ENCODE data around the gene PPP1R1B.
"Not testable (repeated sequence)": the region's sequence is repeated elsewhere in the genome, so short reads cannot be mapped to it uniquely, and the experiment has no call there.

The PPP1R1B gene

DNA sequence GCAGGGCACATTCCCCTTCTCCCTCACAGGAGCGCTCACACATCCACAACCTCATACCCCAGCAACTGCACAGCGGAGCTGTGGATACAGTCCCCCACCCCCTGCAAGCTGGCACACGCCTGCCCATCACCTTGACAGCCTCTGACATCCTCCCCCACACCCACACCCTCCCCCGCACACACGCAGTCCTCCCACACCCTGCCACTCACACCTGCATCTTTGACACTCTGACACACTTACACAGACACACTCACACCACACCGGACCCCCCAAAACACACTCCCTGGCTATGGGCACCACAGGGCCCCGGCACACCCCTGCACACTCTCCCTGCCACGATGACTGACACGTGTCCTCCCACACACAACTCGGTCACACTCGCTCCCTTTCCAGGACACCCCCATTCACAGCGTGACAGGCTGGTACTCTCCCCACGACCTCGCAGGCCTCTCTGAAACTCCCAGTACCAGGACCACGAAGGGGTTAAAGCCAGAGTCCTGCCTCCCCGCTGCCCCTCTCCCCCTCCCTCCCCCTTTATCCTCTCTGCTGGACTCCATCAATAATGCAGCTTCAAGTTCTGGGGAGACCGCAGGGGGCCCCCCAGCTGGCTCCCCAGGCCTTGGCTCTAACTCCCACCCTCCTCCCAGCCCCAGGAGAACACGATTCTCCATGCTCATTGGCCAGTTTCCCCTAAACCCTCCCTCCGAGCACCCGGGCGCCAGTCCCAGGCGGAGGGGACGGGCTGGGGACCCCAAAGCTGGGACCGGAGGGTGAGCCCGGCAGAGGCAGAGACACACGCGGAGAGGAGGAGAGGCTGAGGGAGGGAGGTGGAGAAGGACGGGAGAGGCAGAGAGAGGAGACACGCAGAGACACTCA, at the start of gene PPP1R1B:
Gene PPP1R1B, plus strand, starts transcription at position 782 of the 876 bp plus-strand sequence. CDS start 441 bp downstream, outside the sequence.
- no peak for TF ChIP-seq JUND (IDR thresholded peaks at IDR 0.05; ENCODE audit: low read depth)
- no peak for DNase-seq (ENCODE audit: low read depth in 1 of 2, low spot score in 1 of 2)
- in situ Hi-C loops (cut with HindIII; ENCODE audit: low pct_unique_long_range_greater_than_20kb, low sequenced_read_pairs): no loop called here

DNA sequence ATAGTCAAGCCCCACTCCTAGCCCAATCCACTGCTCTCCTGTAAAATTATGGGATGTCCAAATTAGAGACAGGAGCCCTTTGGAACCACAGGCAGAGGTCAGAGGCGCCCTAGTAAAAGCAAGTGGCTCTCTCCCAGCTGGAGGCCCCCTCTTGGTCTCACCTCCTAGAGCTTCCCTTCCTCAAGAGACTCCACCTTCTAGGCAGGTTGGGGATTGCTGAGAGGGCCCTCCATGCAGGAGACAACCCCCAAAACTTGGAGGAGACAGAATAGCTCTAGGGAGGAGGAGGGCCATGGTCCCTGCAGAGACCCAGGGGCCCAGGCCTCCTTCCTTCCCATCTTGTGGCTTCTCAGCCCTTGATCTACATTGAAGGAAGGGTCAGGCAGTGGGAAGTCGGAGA, 48.5 kb upstream of the PPP1R1B start:
- in situ Hi-C loops (cut with HindIII; ENCODE audit: low pct_unique_long_range_greater_than_20kb, low sequenced_read_pairs): no loop called here
- DNase-seq (ENCODE audit: low read depth in 1 of 2, low spot score in 1 of 2): no peak
- no peak for TF ChIP-seq JUND (IDR thresholded peaks at IDR 0.05; ENCODE audit: low read depth)

DNA sequence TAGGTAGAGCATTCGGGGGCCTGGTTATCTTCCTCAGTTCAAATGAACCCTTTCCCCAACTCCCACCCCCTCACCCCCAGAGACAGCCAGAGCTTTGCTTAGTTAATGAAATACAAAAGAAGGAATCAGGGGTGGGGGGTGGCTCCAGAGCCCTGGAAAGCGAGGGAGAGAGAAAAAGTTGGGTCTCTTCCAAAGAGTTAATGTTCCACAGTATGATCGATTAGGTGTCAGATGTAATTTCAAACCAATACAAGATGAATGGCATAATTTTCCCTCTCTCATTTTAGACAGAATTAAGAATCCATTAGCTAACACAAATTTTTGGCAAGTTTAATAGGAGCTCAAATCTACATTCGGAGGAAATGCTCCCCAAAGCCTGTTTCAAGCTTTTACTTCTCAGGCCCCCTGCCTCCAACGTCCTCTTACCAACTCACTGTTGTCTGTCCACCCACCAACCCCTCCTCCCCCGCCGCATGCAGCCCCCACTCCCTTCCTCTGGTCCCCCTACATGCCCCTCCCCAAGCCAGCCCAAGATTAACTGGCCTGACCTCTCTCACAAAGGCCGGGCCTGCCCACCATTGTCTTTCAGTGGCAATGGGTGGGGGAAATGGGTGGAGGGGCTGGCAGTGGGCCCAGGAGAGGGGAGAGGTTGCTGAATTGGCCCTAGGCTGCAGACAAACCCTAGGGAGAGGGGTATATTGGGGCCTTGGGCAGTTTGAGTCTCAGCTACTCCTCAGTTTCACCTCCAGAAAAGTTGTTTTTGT, 47.3 kb upstream of the PPP1R1B start:
- in situ Hi-C loops (cut with HindIII; ENCODE audit: low pct_unique_long_range_greater_than_20kb, low sequenced_read_pairs): no loop called here
- no peak for TF ChIP-seq JUND (IDR thresholded peaks at IDR 0.05; ENCODE audit: low read depth)
- DNase-seq (ENCODE audit: low read depth in 1 of 2, low spot score in 1 of 2): no peak

DNA sequence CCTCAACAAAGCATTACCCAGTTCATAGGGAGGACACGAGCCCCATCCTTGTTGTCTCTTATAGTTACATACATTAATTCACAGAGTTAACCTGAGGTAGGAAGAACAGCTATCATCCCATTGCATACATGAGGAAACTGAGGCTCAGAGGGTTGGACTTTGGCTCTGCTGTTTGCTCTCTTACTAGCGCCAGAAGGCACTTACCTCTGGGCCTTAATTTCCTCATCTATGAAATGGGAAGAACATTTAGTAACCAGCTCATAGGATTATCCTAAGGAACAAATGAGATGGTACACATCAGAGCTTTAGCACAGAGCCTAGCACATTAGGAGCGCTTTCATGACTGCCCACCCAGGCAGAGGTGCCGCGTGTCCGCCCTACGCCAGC, 46.7 kb upstream of the PPP1R1B start:
- in situ Hi-C loops (cut with HindIII; ENCODE audit: low pct_unique_long_range_greater_than_20kb, low sequenced_read_pairs): no loop called here
- TF ChIP-seq JUND (IDR thresholded peaks at IDR 0.05; ENCODE audit: low read depth): no peak
- DNase-seq (ENCODE audit: low read depth in 1 of 2, low spot score in 1 of 2): no peak

DNA sequence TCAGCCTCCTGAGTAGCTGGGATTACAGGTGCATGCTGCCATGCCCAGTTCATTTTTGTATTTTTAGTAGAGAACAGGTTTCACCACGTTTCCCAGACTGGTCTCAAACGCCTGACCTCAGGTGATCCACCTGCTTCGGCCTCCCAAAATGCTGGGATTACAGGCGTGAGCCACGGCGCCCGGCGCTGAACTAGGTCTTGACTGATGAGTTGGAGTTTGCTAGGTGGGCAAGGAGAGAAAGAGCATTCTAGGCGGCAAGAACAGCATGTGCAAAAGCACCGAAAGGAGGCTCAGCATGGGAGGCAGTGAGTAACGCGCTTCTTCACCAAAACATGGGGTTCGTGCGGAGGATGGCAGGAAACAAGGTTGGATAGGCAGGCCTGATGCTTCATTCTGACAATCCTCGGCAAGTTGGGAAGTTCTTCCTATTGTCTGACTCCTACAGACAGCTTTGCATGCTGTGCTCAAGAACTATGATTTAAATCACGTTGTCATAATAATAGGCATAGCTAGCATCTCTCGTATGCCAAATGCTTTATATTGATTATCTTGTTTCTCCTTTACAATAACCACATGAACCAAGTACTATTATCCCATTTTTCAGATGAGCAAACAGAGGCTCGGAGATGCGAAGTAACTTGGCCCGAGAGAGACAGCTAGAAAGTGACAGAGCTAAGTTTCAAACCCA, 45.5 kb upstream of the PPP1R1B start:
- in situ Hi-C loops (cut with HindIII; ENCODE audit: low pct_unique_long_range_greater_than_20kb, low sequenced_read_pairs): no loop called here
- DNase-seq (ENCODE audit: low read depth in 1 of 2, low spot score in 1 of 2): no peak
- no peak for TF ChIP-seq JUND (IDR thresholded peaks at IDR 0.05; ENCODE audit: low read depth)

DNA sequence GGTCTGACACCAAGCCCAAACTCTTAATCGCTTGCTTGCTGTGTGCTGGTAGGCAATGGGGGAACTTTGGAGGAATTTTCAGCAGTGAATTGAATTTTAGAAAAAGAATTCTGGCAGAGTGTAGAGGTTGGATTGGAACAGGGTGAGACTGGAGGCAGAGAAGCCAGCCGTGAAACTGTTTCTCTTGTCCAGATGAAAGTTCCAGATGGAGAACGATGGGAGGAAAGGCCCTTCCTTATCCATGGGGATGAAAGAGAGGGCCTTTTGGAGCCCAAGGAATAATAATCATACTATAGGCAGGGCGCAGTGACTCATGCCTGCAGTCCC, 45.0 kb upstream of the PPP1R1B start:
- DNase-seq (ENCODE audit: low read depth in 1 of 2, low spot score in 1 of 2): no peak
- in situ Hi-C loops (cut with HindIII; ENCODE audit: low pct_unique_long_range_greater_than_20kb, low sequenced_read_pairs): no loop called here
- no peak for TF ChIP-seq JUND (IDR thresholded peaks at IDR 0.05; ENCODE audit: low read depth)

DNA sequence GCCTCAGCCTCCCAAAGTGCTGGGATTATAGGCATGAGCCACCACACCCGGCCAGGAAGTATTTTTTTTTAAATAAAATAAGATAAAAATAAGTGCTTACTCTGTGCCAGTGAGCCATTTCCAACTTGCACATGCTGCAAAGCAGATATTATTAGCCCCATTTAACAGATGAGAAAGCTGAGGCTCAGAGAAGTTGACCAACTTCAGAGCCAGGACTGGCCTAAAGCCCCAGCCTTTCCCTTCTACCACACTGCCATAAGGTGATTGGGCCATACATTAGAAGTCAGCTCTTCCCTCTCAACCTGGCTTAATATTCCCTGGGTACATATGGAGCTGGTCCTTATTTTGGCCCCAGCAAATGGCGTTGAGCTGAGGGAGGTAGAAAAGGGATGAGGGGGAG, 44.1 kb upstream of the PPP1R1B start:
- in situ Hi-C loops (cut with HindIII; ENCODE audit: low pct_unique_long_range_greater_than_20kb, low sequenced_read_pairs): no loop called here
- no peak for TF ChIP-seq JUND (IDR thresholded peaks at IDR 0.05; ENCODE audit: low read depth)
- DNase-seq (ENCODE audit: low read depth in 1 of 2, low spot score in 1 of 2): no peak

DNA sequence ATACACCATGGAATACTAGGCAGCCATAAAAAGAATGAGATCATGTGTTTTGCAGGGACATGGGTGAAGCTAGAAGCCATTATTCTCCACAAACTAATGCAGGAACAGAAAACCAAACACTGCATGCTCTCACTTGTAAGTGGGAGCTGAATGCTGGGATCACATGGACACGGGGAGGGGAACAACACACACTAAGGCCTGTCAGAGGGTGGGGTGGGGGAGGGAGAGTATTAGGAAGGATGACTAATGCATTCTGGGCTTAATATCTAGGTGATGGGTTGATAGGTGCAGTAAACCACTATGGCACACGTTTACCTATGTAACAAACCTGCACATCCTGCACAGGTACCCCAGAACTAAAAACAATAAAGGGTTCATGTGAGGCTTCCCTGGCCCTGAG, 36.6 kb upstream of the PPP1R1B start:
- in situ Hi-C loops (cut with HindIII; ENCODE audit: low pct_unique_long_range_greater_than_20kb, low sequenced_read_pairs); DNase-seq (ENCODE audit: low read depth in 1 of 2, low spot score in 1 of 2): not testable (repeated sequence)

DNA sequence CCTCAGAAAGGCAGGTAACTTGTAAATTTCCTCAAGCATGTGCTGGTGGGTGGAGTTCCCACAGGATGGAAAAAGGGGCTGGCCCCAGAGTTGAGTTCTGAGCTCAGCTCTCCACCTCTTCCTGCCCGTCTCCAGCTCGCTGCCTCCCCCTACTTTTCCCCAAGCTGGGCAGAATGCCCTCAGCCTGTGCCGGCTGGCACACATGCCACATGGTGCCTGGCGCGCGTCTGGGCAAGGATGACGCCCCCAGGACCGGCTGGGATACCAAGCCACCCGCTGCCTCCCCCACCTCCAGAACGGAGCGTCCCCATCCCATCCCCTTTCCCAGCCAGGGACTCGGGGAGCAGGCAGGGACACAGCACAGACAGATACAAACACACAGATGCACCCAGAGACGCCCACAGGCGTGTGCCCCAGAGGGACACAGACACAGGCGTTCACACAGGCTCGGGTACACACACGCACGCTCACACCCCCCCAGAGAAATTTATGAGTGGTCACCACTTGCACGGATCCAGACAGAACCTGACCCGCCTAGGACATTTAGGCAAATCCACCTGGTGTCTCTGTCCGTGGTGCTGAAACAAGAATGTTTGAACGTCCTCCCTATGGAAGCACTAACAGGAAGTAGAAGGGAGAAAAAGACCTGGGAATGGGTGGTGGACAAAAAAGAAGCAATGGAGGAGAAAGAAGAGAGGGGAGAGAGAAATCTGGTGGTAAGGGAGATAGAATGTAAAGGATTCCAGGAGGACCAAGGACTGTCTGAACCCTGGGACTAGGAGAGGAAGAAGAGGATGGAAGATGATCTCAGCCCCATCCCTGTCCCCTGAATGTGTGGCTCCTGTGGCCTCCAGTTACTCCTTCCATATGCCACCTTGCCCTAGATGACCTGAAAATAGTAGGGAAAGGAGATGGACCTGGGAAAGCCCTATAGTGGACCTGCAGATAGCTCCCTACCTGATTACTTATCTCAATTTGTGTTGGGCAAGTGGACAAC, 34.5 kb upstream of the PPP1R1B start:
- in situ Hi-C loops (cut with HindIII; ENCODE audit: low pct_unique_long_range_greater_than_20kb, low sequenced_read_pairs): no loop called here
- TF ChIP-seq JUND (IDR thresholded peaks at IDR 0.05; ENCODE audit: low read depth): no peak
- peak; percentile 88 to 93 for DNase-seq (ENCODE audit: low read depth in 1 of 2, low spot score in 1 of 2)

DNA sequence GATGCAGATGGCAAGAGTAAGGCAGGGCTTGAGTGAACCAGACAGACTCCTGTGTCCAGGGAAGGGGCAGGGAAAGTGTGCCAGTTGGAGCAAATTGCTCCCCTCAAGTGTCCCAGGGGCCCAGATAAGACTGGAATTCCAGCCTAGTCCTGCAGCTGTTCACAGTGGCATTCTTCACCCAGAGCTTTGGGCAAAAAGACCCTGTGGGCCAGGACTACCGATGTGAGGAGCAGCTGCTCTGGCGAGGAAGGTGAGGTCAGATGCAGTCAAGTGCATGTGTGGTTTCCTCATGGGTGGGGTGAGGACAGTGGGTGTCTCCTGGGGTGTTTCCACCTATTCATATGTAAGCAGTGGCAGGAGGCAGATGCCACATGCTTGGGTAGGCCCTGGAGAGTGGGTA, 33.4 kb upstream of the PPP1R1B start:
- in situ Hi-C loops (cut with HindIII; ENCODE audit: low pct_unique_long_range_greater_than_20kb, low sequenced_read_pairs): no loop called here
- TF ChIP-seq JUND (IDR thresholded peaks at IDR 0.05; ENCODE audit: low read depth): no peak
- no peak for DNase-seq (ENCODE audit: low read depth in 1 of 2, low spot score in 1 of 2)

DNA sequence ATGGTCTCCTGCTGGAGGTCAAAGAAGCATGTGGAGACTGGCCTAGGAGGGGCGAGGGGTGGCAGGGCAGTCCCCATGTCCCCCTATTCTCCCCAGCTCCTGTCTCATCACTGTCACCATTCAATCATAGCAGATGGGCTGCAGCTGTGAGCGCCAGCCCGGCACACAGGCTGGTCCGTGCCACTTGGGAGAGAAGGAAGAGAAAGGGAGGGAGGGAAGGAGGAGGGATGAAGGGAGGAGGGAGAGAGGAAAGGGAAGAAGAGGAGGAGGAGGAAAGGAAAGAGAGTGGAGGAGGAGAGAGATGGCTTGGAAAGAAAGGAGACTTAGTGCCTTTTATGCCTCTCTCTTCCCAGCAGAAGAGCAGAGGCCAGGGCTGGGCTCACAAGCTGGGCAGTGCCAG, 31.5 kb upstream of the PPP1R1B start:
- no peak for TF ChIP-seq JUND (IDR thresholded peaks at IDR 0.05; ENCODE audit: low read depth)
- no peak for DNase-seq (ENCODE audit: low read depth in 1 of 2, low spot score in 1 of 2)
- in situ Hi-C loops (cut with HindIII; ENCODE audit: low pct_unique_long_range_greater_than_20kb, low sequenced_read_pairs): no loop called here
